RWPE2 (cell line): ENCODE data around the gene REN.

Experiments
- ATAC-seq: fragments of 200-7000 bp; cut with Tn5 transposase; 3 replicates; pipeline ENCODE4 v1.9.1; 2021; ENCODE audit warnings: low read depth
- DNase-seq: peaks from one replicate; pipeline ENCODE4 v3.0.0-alpha.2; 2020; ENCODE audit warnings: low spot score
- H3K27ac ChIP-seq: fragments of 450-650 bp; 2 replicates; pipeline ENCODE4 v1.5.1; 2017; ENCODE audit warnings: mild to moderate bottlenecking; ENCODE audit not compliant: poor library complexity, severe bottlenecking
- H3K27me3 ChIP-seq: fragments of 250-450 bp; sonication (Bioruptor Pico); 2 replicates; pipeline ENCODE4 v1.5.1; 2021; ENCODE audit warnings: mild to moderate bottlenecking, moderate library complexity; ENCODE audit not compliant: insufficient read depth, poor library complexity, severe bottlenecking
- H3K36me3 ChIP-seq: fragments of 250-450 bp; sonication (Bioruptor Pico); 2 replicates; pipeline ENCODE4 v1.5.1; 2020; ENCODE audit warnings: low read depth, mild to moderate bottlenecking, moderate library complexity
- H3K4me1 ChIP-seq: fragments of 250-450 bp; sonication (Bioruptor Pico); 2 replicates; pipeline ENCODE4 v1.5.1; 2021; ENCODE audit warnings: mild to moderate bottlenecking, moderate library complexity; ENCODE audit not compliant: insufficient read depth, poor library complexity, severe bottlenecking
- H3K4me3 ChIP-seq: fragments of 250-450 bp; sonication (Bioruptor Pico); 2 replicates; pipeline ENCODE4 v1.5.1; 2021; ENCODE audit warnings: mild to moderate bottlenecking, moderate library complexity; ENCODE audit not compliant: severe bottlenecking
- H3K9me3 ChIP-seq: fragments of 250-450 bp; sonication (Bioruptor Pico); 2 replicates; pipeline ENCODE4 v1.5.1; 2021; ENCODE audit warnings: mild to moderate bottlenecking, moderate library complexity; ENCODE audit not compliant: severe bottlenecking
- TF ChIP-seq, protein P1 (sequence below): fragments of 450-650 bp; IDR thresholded peaks from one replicate; pipeline ENCODE4 v1.5.1; 2017; ENCODE audit warnings: mild to moderate bottlenecking, moderate library complexity; ENCODE audit not compliant: poor library complexity, severe bottlenecking

REN gene

DNA sequence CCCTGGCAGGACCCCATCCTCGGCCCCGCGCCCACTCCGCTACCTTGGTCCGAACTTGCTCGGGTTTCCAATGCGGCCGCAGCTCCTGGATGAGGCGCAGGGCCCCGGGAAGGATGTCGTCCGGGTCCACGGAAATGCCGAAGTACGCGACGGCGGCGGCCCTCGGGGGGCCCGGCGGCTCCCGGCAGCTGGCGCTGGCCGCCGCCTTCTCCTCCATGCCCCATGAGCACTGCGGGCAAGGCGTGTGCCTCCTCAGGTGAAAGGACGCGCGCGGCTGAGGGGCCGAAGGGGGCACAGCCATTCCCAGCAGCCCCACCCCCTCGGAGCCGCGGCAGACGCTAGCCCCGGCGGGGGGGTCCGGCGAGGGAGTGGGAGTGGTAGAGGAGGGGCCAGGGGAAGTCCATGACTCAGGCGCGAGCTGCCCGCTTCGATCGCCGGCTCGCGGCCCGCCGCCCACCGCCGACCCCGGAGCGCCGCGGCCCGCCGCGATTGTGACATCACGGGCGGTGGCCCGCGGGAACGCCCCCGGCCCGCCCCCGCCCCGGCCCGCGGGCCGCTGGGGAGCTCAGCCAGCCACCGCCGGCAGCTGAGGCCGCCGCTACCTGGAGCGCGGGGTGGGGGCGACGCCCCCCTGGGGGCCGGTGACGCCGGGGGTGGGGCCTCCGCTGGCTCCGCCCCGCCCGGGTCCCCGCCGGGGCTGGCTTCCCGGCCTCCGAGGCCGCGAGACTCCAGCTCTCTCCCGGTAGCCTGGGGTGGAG lies 14.4 kb downstream of the REN start, which contains the start of gene ETNK2:
Gene ETNK2 (minus strand): TSS at position 493 of the 758 bp plus-strand sequence. CDS start 192 bp downstream, at position 301.
- Histone ChIP-seq H3K4me1 (peaks cover 9% of the 10 kb centered on the region), H3K27me3 (no peaks in the 10 kb centered on the region), H3K27ac (peak within 1 kb of the TSS; percentile 0), H3K4me3 (peak within 1 kb of the TSS; percentile 69), H3K36me3 (no peaks in the 10 kb centered on the region), H3K9me3 (no peaks in the 10 kb centered on the region)
- TF ChIP-seq, protein P1, sequence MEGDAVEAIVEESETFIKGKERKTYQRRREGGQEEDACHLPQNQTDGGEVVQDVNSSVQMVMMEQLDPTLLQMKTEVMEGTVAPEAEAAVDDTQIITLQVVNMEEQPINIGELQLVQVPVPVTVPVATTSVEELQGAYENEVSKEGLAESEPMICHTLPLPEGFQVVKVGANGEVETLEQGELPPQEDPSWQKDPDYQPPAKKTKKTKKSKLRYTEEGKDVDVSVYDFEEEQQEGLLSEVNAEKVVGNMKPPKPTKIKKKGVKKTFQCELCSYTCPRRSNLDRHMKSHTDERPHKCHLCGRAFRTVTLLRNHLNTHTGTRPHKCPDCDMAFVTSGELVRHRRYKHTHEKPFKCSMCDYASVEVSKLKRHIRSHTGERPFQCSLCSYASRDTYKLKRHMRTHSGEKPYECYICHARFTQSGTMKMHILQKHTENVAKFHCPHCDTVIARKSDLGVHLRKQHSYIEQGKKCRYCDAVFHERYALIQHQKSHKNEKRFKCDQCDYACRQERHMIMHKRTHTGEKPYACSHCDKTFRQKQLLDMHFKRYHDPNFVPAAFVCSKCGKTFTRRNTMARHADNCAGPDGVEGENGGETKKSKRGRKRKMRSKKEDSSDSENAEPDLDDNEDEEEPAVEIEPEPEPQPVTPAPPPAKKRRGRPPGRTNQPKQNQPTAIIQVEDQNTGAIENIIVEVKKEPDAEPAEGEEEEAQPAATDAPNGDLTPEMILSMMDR, result no peak
- ATAC-seq (peak; percentile 49), DNase-seq (no peak)

DNA sequence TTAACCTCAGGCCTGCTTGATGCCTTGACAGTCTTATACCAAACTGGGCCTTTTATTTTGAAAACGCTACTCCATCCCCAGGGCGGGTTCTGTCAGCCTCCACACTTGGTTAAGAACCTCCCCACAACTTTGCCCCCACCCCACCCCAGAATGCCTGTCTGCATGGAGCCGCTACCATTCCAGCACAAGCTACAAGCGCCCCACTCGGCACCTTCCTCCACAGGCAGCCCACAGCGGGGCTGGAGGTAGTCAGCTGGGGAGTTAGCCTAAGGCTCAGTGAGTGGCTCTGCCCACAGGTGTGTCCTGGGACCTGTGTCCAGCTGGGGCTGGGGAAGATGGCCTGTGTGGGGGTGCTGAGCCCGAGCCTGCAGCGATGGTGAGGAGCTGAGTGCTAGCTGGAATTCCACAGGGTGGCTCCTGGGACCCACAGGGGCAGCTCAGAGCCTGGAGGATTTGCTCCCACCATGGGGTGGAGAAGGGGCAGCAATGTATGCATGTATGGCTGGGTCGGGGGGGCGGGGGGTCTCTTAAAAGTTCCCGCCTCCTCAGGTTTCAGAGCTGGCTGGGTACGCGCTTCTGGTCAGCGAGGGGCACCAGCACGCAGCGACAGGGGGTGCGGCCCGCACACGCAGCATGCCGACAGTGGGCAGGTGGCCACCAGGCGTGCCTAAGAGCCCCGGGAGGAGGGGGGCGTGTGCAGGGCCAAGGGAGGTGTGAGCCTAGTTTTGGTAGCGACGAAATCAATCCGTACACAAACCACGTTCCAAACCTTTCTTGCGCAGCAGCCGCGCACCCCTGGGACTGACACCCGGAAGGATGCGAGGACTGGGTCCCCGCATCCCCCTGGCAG lies 15.2 kb downstream of the REN start:
- H3K9me3 ChIP-seq, result no peaks in the 10 kb centered on the region
- H3K27me3 ChIP-seq, result no peaks in the 10 kb centered on the region
- H3K27ac ChIP-seq, result peak overlapping the region; percentile 0
- peak; percentile 36 for ATAC-seq
- H3K36me3 ChIP-seq, result no peaks in the 10 kb centered on the region
- peak overlapping the region; percentile 69 for H3K4me3 ChIP-seq
- peaks cover 9% of the 10 kb centered on the region for H3K4me1 ChIP-seq
- DNase-seq, result no peak
- TF ChIP-seq, protein P1, result no peak

DNA sequence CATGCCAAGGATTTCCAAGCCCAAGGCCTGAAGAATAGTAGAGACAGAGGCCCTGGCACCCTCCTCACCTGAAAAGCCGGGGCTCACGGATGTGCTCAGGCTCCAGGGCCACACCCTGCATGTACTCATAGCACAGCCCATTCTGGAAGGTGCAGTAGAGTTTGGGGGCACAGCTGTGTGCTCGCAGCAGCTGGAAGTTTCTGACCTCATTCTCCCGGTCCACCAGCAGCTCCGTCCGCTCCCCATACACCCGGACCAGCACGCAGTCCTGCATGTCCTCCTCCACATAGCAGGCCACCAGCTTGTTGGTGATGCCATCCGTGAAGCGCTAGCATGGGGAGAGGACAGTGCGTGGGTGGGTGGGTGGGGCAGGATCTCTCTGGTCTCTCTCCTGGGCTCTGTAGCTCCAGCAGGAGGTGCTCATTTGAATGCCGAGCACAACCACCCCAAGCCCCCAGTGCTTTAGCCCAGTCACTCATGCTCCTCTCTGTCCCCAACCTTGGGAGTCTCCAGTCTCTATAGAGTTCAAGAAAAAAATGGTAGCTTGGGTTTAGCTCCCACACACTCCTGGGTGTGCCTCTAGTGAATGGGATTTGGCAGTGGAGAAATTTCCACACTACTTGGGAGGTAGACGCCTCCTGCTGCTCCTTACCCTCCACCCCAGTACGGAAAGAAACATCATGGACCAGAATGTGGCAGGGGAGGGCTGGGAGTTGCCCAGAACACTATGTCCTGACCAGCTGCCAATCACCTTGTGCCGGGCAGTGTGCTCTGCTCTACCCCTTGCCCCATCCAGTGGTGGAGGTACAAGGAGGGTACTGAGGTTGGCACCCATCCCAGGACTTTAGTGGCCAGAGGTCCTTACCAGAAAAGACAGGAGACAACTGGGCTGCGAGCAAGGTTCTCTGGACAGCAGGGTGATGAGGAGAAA lies 16.2 kb downstream of the REN start:
- Histone ChIP-seq H3K4me3 (no peak overlapping the region), H3K27me3 (no peaks in the 10 kb centered on the region), H3K27ac (no peak overlapping the region), H3K9me3 (no peaks in the 10 kb centered on the region), H3K36me3 (no peaks in the 10 kb centered on the region), H3K4me1 (peaks cover 8% of the 10 kb centered on the region)
- ATAC-seq (no peak), DNase-seq (no peak)
- TF ChIP-seq, protein P1, result no peak

DNA sequence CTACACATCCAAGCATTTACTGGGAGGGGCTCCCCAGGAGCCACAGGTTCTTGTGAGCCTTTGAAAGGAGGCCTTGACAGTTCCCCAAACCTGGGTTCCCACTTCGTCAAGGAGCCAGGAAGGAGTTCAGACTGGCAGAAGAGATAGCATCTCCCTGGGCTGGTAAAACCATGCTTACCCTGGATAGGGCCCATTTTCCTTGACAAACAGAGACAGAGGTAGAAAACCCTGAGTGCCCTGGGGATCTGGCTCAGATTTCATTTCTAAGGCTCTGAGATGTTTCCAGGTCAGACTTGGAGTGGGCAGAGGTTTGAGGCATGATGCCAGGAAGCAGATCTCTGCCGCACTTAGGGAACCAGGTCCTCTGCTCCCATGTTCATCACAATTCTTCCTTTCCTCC lies 17.0 kb downstream of the REN start:
- Histone ChIP-seq H3K27me3 (no peaks in the 10 kb centered on the region), H3K4me1 (no peaks in the 10 kb centered on the region), H3K27ac (no peak overlapping the region), H3K36me3 (no peaks in the 10 kb centered on the region), H3K9me3 (no peaks in the 10 kb centered on the region), H3K4me3 (no peak overlapping the region)
- ATAC-seq (no peak), DNase-seq (no peak)
- TF ChIP-seq, protein P1, result no peak
